ENCODE results near the gene ZC3H12D.

Gene ZC3H12D

GRCh38 chr6:149405823-149406765 lies 78.7 kb downstream of the ZC3H12D start:
- no peak for DNase-seq

- DNase-seq: no peak
These were observed 81.3 kb downstream of the ZC3H12D start for GRCh38 chr6:149403534-149403933.

GRCh38 chr6:149400050-149400449 lies 84.8 kb downstream of the ZC3H12D start, which contains the start of gene SUMO4:
Gene SUMO4, plus strand, starts transcription at chr6:149400262. Its CDS starts 130 bp downstream, at chr6:149400392.
- DNase-seq: no peak

- DNase-seq: no peak
These were observed 87.4 kb downstream of the ZC3H12D start for GRCh38 chr6:149397384-149397783.

Measured in CD4-positive, alpha-beta T cell treated with Interleukin-15 for 1 hour (primary cell).